Limb (tissue), 2 donors: ENCODE measurements around the gene N4BP2L2.
"Not testable (repeated sequence)": the region's sequence is repeated elsewhere in the genome, so short reads cannot be mapped to it uniquely, and the experiment has no call there.

Experiments
- DNase-seq, 2 donors: peaks; one replicate each; pipeline ENCODE4 v3.0.0-alpha.2; 2016; ENCODE audit errors: extremely low spot score in 2 of 2

N4BP2L2 gene

DNA sequence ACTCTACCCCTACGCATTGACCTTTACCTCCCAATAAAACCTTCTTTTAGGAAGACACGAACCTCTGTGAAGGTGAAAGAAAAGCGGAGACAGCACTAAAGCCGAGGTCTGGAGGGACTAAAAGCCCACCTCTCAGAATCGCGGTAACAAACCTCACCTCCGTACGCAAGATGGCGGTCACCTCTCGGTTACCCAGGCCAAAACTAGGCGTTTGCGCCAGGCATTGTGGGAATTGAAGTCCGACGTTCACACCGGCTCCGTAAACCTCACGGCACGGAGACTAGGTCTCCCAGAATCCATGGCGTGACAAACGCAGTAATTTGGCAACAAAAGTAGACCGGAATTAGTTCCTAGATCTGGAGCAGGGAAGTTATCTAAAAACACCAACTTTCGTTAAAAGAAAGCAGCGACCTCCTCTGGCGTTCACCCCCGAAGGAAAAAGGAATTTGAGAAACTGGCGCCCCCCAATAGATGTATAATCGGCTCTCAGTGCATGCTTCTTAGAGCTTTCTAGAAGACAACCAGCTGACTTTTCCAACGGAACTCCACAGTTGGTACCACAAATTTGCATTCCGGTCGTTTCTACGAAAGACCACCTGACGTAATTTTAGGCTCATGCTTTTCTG, at the start of gene N4BP2L2:
Gene N4BP2L2 (minus strand): TSS at position 175 of the 626 bp plus-strand sequence. CDS start 1,768 bp downstream, outside the sequence.
- DNase-seq = peak; percentile 92 to 97

DNA sequence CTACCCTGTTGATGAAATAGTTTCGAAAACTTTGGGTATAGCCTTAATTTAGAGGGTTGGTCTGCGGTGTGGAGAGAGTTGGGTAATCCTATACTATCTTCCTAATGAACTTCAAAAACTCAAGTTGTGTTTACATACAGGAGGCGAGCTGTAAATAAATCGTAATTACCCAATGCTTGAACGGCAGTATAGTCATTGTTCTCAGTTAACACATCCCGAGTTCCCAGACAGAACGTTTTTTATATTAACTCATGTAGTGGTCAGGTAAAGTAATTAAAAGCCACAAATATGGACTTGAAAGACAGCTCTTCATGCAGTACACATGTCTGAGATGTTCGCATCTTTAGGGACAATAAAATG, 49.2 kb upstream of the N4BP2L2 start:
- no peak for DNase-seq

DNA sequence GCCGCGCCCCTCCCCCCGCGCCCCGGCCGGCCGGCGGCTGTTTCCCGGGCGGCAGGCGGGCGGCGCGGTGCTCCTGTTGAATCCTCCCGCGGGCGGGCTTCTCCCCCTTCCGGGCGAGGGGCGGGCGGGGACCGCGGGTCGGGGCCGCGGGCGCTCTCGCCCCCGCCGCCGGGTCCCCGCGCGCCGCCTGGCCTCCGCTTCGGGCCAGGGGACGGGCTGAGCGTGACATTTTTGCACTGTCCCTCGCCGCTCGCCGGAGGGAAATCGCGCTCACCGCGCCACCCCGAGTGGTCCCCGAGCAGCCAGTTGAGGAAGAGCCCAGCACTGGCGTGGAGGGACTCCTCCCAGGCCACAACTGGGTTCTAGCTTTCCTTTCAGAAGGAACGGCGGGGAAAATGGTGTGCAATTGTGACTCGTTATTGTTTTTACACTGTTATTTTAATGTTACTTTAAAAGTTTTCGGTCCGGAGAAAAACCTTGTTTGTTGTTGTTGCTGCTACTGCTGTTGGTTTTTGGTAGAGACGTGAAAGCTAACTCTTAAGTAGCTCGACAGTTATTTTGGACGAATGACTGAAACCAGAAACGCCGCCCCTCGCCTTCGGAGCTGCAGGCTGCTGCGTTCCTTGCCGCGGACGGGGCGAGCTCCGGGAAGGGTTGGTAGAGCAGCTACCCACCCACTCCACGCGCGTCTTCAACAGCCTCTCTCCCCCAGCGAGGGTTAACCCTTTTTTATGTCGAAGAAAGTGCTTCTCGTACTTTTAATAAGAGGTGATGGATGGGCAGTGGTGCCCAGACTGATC, 48.6 kb upstream of the N4BP2L2 start:
- peak; percentile 55 to 84 for DNase-seq

GRCh38 chr13:32586080-32586900, 47.7 kb upstream of the N4BP2L2 start, which contains the start of gene PDS5B:
TSS of gene PDS5B (plus strand) at chr13:32586452. CDS start at chr13:32648773, 62,321 bp downstream.
- DNase-seq = peak; percentile 97 to 99

GRCh38 chr13:32585550-32586079, 47.0 kb upstream of the N4BP2L2 start:
- DNase-seq = peak in 1 of 2 donors; percentile 55

- DNase-seq = no peak
Measured at GRCh38 chr13:32582991-32583390, 44.4 kb upstream of the N4BP2L2 start.

GRCh38 chr13:32582281-32582680, 43.7 kb upstream of the N4BP2L2 start:
- DNase-seq = no peak

GRCh38 chr13:32581177-32581786, 42.7 kb upstream of the N4BP2L2 start:
- DNase-seq = peak in 1 of 2 donors; percentile 39

- DNase-seq = no peak
Measured at GRCh38 chr13:32577032-32577431, 38.4 kb upstream of the N4BP2L2 start.

DNA sequence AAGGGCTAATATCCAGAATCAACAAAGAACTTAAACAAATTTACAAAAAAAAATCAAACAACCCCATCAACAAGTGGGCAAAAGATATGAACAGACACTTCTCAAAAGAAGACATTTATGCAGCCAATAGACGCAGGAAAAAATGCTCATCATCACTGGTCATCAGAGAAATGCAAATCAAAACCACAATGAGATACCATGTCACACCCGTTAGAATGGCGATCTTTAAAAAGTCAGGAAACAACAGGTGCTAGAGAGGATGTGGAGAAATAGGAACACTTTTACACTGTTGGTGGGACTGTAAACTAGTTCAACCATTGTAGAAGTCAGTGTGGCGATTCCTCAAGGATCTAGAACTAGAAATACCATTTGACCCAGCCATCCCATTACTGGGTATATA, 37.1 kb upstream of the N4BP2L2 start:
- DNase-seq = not testable (repeated sequence)

DNA sequence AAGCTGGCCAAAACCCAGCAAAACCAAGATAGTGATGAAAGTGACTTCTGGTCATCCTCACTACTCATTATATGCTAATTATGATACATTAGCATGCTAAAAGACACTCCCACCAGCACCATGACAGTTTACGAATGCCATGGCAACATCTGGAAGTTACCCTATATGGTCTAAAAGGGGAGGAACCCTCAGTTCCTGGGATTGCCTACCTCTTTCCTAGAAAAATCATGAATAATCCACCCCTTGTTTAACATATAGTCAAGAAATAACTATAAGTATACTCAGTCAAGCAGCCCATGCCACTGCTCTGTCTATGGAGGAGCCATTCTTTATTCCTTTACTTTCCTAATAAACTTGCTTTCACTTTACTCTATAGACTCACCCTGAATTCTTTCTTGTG, 22.2 kb upstream of the N4BP2L2 start:
- DNase-seq = not testable (repeated sequence)

DNA sequence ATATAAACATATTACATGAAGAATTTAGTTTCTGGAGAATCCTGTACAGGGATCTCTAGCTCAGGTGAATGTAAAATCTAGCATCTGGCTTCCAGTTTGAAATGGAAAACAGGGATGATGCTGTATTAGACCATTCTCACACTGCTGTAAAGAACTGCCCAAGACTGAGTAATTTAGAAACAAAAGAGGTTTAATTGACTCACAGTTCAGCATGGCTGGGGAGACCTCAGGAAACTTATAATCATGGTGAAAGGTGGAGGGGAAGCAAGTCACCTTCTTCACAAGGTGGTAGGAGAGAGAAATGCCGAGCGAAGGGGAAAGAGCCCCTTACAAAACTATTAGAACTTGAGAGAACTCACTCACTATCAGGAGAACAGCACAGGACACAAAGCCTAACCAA, 17.0 kb upstream of the N4BP2L2 start:
- DNase-seq = no peak

DNA sequence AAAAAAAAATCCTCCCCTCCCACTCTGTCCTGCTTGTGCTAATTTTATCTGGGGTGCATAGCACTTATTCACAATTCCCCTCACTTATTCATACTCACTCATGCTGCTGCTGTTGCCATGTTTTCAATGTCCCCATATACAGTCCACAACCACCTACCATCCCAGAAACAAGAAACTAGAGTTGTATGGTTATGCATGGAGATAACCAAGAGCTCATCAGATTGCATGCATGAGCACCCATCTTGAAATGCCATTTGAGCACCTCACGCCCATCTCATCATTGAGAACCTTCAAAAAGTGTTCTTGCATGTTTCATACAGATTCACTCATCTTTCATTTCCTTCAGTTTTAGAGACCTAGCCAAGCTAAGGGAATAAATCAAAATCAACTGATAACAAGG, 15.1 kb upstream of the N4BP2L2 start:
- no peak for DNase-seq

DNA sequence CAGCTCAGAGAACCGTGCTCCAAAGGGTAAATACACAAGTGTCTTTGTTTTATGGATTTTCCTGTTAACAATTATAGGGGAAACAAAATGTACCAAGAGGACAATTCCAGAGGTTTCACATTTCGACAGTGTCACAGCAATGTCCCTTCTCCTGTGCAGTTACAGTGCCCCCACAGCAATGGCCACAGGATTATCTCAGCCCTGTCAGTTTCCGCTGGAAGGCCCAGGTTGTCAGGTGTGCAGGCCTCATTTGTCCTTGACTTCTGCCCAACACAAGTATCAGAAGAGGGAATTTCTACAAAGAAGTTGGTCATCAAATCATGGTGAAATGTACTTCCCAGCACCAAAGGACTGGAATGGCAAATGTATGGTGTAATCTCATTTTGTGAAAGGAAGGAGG, 11.2 kb upstream of the N4BP2L2 start:
- no peak for DNase-seq

GRCh38 chr13:32548837-32549236, 10.2 kb upstream of the N4BP2L2 start:
- DNase-seq = no peak

- DNase-seq = no peak
Measured at GRCh38 chr13:32545083-32545482, 6.5 kb upstream of the N4BP2L2 start.

GRCh38 chr13:32542221-32542620, 3.6 kb upstream of the N4BP2L2 start:
- DNase-seq = no peak

GRCh38 chr13:32538143-32538620, 413 bp downstream of the N4BP2L2 start:
- peak in 1 of 2 donors; percentile 11 for DNase-seq

GRCh38 chr13:32537580-32538142, 934 bp downstream of the N4BP2L2 start:
- peak in 1 of 2 donors; percentile 66 for DNase-seq

GRCh38 chr13:32535748-32536147, 2.8 kb downstream of the N4BP2L2 start:
- DNase-seq = no peak

DNA sequence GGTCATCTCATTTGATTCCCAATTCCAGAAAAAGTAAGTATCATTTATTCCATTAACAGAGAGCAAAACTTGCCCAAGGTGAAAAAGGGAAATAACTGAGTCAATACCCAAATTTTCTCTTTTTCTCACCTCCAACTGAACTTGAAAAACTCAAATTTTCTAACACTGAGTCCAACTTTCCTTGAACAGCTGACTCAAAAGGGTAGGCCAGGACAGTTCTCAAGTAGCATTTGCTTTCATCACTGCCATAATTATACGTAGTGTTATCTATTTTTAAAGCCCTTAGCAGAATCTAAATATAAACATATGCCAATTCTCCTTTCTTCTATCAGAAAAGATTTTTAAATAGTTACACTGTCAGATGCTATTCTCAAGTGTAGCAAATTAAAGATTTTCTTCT, 3.5 kb downstream of the N4BP2L2 start:
- no peak for DNase-seq
